Neural cell (in vitro differentiated cells): ENCODE data around the gene COL27A1. TPM values are rescaled to one million over a fixed set of nuclear protein-coding genes. Genes with fewer than 3 reads are reported as not detected.
"Not testable (repeated sequence)": the region's sequence is repeated elsewhere in the genome, so short reads cannot be mapped to it uniquely, and the experiment has no call there.

ENCODE experiments used
- H2AFZ ChIP-seq: fragments of 200-600, 300-800 bp; sonication (generic), shearing (Covaris generic); 2 replicates; pipeline ENCODE4 v1.6.0; 2014; ENCODE audit warnings: low read depth, mild to moderate bottlenecking, antibody characterized with exemption, low read length, moderate library complexity
- H3F3A ChIP-seq: fragments of 200-600 bp; shearing (Covaris generic); 2 replicates; pipeline ENCODE4 v1.6.1; 2016; ENCODE audit warnings: mild to moderate bottlenecking, moderate library complexity, mixed read lengths, antibody characterized with exemption, low read length; ENCODE audit not compliant: insufficient read depth, poor library complexity, severe bottlenecking
- H3K27ac ChIP-seq: fragments of 200-600, 300-800 bp; sonication (generic), shearing (Covaris generic); 2 replicates; pipeline ENCODE4 v1.5.1; 2014; ENCODE audit warnings: mild to moderate bottlenecking, low read length, moderate library complexity
- H3K27me3 ChIP-seq: fragments of 300-800, 200-600 bp; sonication (generic), shearing (Covaris generic); 2 replicates; pipeline ENCODE4 v1.6.0; 2014; ENCODE audit warnings: mild to moderate bottlenecking, low read depth, low read length, moderate library complexity; ENCODE audit not compliant: insufficient read depth
- H3K36me3 ChIP-seq: fragments of 300-800, 200-600 bp; sonication (generic), shearing (Covaris generic); 2 replicates; pipeline ENCODE4 v1.5.1; 2014; ENCODE audit warnings: mild to moderate bottlenecking, antibody characterized with exemption, low read length, moderate library complexity; ENCODE audit not compliant: insufficient read depth
- H3K4me2 ChIP-seq: fragments of 300-800, 200-600 bp; sonication (generic), shearing (Covaris generic); 2 replicates; pipeline ENCODE4 v1.6.0; 2014; ENCODE audit warnings: mild to moderate bottlenecking, low read length
- H3K4me3 ChIP-seq: fragments of 300-800, 200-600 bp; sonication (generic), shearing (Covaris generic); 2 replicates; pipeline ENCODE4 v1.5.1; 2014; ENCODE audit warnings: mild to moderate bottlenecking, low read length, moderate library complexity
- H3K79me2 ChIP-seq: fragments of 200-600 bp; shearing (Covaris generic); replicated peaks from 2 replicates; pipeline ENCODE4 v1.6.0; 2014; ENCODE audit warnings: mild to moderate bottlenecking, low read length, moderate library complexity; ENCODE audit not compliant: insufficient read depth
- H3K9ac ChIP-seq: fragments of 300-800, 200-600 bp; sonication (generic), shearing (Covaris generic); 2 replicates; pipeline ENCODE4 v1.6.1; 2016; ENCODE audit warnings: mild to moderate bottlenecking, low read length, mixed read lengths
- H3K9me2 ChIP-seq: fragments of 200-600 bp; shearing (Covaris generic); 2 replicates; pipeline ENCODE4 v1.6.1; 2016; ENCODE audit warnings: mild to moderate bottlenecking, low read length, mixed read lengths; ENCODE audit not compliant: insufficient read depth
- H3K9me3 ChIP-seq: fragments of 200-600, 300-800 bp; sonication (generic), shearing (Covaris generic); 2 replicates; pipeline ENCODE4 v1.6.1; 2016; ENCODE audit warnings: mild to moderate bottlenecking, mixed run types, low read length, moderate library complexity, mixed read lengths
- H4K20me1 ChIP-seq: fragments of 200-600 bp; shearing (Covaris generic); 2 replicates; pipeline ENCODE4 v1.6.1; 2016; ENCODE audit warnings: mild to moderate bottlenecking, mixed run types; ENCODE audit not compliant: insufficient read depth
- CTCF ChIP-seq: fragments of 450-650 bp; IDR thresholded peaks from 2 replicates; pipeline ENCODE4 v1.5.1; 2014; ENCODE audit warnings: antibody characterized with exemption, mild to moderate bottlenecking, moderate library complexity; ENCODE audit not compliant: poor library complexity, severe bottlenecking
- EP300 ChIP-seq: fragments of 450-650 bp; conservative IDR thresholded peaks from 2 replicates; pipeline ENCODE4 v1.6.1; 2014; ENCODE audit warnings: antibody characterized with exemption, mild to moderate bottlenecking, moderate library complexity; ENCODE audit not compliant: poor library complexity, severe bottlenecking
- EZH2 ChIP-seq: fragments of 200-600, 300-800 bp; shearing (Covaris generic), sonication (generic); IDR thresholded peaks from 2 replicates; pipeline ENCODE4 v1.6.1; 2014; ENCODE audit warnings: antibody characterized with exemption, low read length, borderline replicate concordance, mild to moderate bottlenecking; ENCODE audit not compliant: insufficient read depth, poor library complexity, severe bottlenecking
- MXI1 ChIP-seq: fragments of 450-650 bp; conservative IDR thresholded peaks from 2 replicates; pipeline ENCODE4 v1.6.1; 2014; ENCODE audit warnings: antibody characterized with exemption, mild to moderate bottlenecking; ENCODE audit not compliant: poor library complexity, severe bottlenecking
- POLR2AphosphoS5 ChIP-seq: IDR thresholded peaks from 2 replicates; pipeline ENCODE4 v1.6.1; 2012
- RAD21 ChIP-seq: fragments of 450-650 bp; conservative IDR thresholded peaks from 2 replicates; pipeline ENCODE4 v1.6.1; 2014; ENCODE audit warnings: antibody characterized with exemption, mild to moderate bottlenecking, moderate library complexity
- REST ChIP-seq: IDR thresholded peaks from 2 replicates; pipeline ENCODE4 v1.6.1; 2012; ENCODE audit warnings: borderline replicate concordance
- SMC3 ChIP-seq: fragments of 450-650 bp; conservative IDR thresholded peaks from 2 replicates; pipeline ENCODE4 v1.6.1; 2014; ENCODE audit warnings: antibody characterized with exemption, mild to moderate bottlenecking, moderate library complexity; ENCODE audit not compliant: poor library complexity
- TAF1 ChIP-seq: IDR thresholded peaks from 2 replicates; pipeline ENCODE4 v1.6.1; 2012; ENCODE audit warnings: low read depth
- polyA plus RNA-seq: library from polyadenylated mRNA; depleted of rRNA; stranded (reverse); fragments of >200 nt; gene quantifications from 2 replicates; pipeline ENCODE4 v1.2.3, GENCODE V29; 2014

The COL27A1 gene
- polyA plus RNA-seq, 1 donor from 2014 or later, result 0.25 TPM

GRCh38 chr9:114327749-114328148, 172.4 kb downstream of the COL27A1 start:
- H3K4me3 ChIP-seq, result no peak overlapping the region
- H3K27me3 ChIP-seq, result no peaks in the 10 kb centered on the region
- H4K20me1 ChIP-seq, result no peaks in the 10 kb centered on the region
- H2AFZ ChIP-seq, result no peak overlapping the region
- no peaks in the 10 kb centered on the region for H3F3A ChIP-seq
- H3K9me2 ChIP-seq, result no peaks in the 10 kb centered on the region
- H3K9ac ChIP-seq, result no peak overlapping the region
- no peaks in the 10 kb centered on the region for H3K36me3 ChIP-seq
- no peaks in the 10 kb centered on the region for H3K9me3 ChIP-seq
- no peak overlapping the region for H3K4me2 ChIP-seq
- H3K79me2 ChIP-seq, result no peaks in the 10 kb centered on the region
- no peak overlapping the region for H3K27ac ChIP-seq
- no peak for TF ChIP-seq CTCF
- TF ChIP-seq EZH2, result no peak
- no peak for TF ChIP-seq EP300
- TF ChIP-seq REST, result no peak
- TF ChIP-seq MXI1, result no peak
- TF ChIP-seq SMC3, result no peak
- TF ChIP-seq TAF1, result no peak
- no peak for TF ChIP-seq RAD21
- no peak for TF ChIP-seq POLR2AphosphoS5

- not testable (repeated sequence) for H3K4me2 ChIP-seq, H2AFZ ChIP-seq, H3K79me2 ChIP-seq, H3K27me3 ChIP-seq, H4K20me1 ChIP-seq, H3K9ac ChIP-seq, H3F3A ChIP-seq, H3K27ac ChIP-seq, H3K9me3 ChIP-seq, H3K4me3 ChIP-seq, H3K9me2 ChIP-seq, H3K36me3 ChIP-seq
Measured at GRCh38 chr9:114328357-114328820, 173.1 kb downstream of the COL27A1 start.

GRCh38 chr9:114328937-114329624, 173.7 kb downstream of the COL27A1 start:
- H3K9ac ChIP-seq, H3K79me2 ChIP-seq, H3K27me3 ChIP-seq, H3K4me3 ChIP-seq, H4K20me1 ChIP-seq, H2AFZ ChIP-seq, H3K9me2 ChIP-seq, H3K9me3 ChIP-seq, H3K4me2 ChIP-seq, H3F3A ChIP-seq, H3K27ac ChIP-seq, H3K36me3 ChIP-seq: not testable (repeated sequence)

- not testable (repeated sequence) for H3K79me2 ChIP-seq, H2AFZ ChIP-seq, H3K4me2 ChIP-seq, H3K9me3 ChIP-seq, H3K9ac ChIP-seq, H3K27me3 ChIP-seq, H3K4me3 ChIP-seq, H3K36me3 ChIP-seq, H3K9me2 ChIP-seq, H3K27ac ChIP-seq, H3F3A ChIP-seq, H4K20me1 ChIP-seq
Measured at GRCh38 chr9:114329625-114330022, 174.3 kb downstream of the COL27A1 start, which contains the start of gene ORM2. Gene ORM2 (plus strand): TSS chr9:114329869. CDS start chr9:114329905, 36 bp downstream.
